AG09319 (cell line): ENCODE results near the gene JAK2.
A peak's percentile ranks its signal among the peaks of the same experiment; 100 is the strongest.
"Not testable (repeated sequence)": the region's sequence is repeated elsewhere in the genome, so short reads cannot be mapped to it uniquely, and the experiment has no call there.

Experiments used
- DNase-seq: peaks from one replicate; pipeline ENCODE4 v3.0.0-alpha.2; 2010; ENCODE audit warnings: low read depth; ENCODE audit errors: extremely low read depth
- TF ChIP-seq, protein P1 (sequence below): IDR thresholded peaks from 2 replicates; pipeline ENCODE4 v1.5.1; 2011; ENCODE audit warnings: low read depth, mild to moderate bottlenecking, inconsistent platforms, low read length, moderate library complexity

The JAK2 gene

DNA sequence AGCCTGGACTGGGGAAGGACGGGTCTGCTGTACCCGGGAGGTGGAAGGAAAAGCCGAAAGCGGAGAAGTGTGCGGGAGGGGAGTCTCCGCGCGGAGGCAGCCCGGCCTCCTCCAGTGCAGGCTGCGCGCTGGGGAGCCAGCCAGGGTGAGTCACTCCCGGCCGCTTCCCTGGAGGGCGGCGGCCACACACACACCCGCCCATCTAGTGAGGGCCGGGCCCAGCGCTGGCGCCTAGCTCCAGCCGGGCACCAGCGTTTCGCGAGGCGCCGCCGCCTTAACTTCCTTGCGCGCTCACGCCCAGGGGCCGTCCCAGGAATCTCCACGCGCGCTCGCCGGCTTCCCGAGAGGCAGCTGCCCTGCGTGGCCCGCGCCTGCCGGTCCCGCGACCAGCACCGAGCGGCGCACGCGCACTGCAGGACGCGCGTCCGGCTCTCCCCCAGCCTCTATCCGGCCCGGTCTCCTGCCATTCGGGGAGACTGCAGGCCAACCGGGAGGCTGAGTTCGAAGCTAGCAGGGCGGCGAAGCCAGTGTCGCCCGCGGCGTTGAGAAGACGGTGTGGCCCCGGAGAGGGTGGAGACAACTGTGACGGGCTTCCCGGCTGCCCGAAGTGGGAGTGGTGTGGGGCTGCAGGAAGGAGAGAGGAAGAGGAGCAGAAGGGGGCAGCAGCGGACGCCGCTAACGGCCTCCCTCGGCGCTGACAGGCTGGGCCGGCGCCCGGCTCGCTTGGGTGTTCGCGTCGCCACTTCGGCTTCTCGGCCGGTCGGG, at the start of gene JAK2:
JAK2 (plus strand) TSS at position 652 of the 765 bp plus-strand sequence. CDS start 36,716 bp downstream, outside the sequence.
- TF ChIP-seq, protein P1, sequence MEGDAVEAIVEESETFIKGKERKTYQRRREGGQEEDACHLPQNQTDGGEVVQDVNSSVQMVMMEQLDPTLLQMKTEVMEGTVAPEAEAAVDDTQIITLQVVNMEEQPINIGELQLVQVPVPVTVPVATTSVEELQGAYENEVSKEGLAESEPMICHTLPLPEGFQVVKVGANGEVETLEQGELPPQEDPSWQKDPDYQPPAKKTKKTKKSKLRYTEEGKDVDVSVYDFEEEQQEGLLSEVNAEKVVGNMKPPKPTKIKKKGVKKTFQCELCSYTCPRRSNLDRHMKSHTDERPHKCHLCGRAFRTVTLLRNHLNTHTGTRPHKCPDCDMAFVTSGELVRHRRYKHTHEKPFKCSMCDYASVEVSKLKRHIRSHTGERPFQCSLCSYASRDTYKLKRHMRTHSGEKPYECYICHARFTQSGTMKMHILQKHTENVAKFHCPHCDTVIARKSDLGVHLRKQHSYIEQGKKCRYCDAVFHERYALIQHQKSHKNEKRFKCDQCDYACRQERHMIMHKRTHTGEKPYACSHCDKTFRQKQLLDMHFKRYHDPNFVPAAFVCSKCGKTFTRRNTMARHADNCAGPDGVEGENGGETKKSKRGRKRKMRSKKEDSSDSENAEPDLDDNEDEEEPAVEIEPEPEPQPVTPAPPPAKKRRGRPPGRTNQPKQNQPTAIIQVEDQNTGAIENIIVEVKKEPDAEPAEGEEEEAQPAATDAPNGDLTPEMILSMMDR = peak; percentile 52
- DNase-seq = peak; percentile 83

DNA sequence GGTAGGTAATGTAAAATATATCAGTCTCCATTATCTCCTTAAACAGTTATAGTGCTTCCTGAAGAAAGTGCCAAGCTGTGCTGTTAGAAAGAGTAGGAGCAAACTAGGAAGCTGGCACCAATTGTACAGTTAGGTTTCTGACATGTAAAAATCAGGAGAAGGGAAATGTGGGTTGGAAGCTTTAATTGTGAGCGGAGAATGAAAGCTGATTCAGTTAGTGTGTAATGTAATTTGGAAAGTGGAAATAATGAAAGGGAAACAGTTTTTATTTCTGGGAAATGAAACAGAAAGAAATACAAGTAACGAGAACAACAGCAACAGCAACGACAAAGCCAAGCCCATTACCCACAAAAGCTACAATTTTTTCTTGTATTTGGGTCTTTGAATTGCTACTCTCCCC, 48.8 kb upstream of the JAK2 start:
- TF ChIP-seq, protein P1 = no peak
- DNase-seq = no peak

DNA sequence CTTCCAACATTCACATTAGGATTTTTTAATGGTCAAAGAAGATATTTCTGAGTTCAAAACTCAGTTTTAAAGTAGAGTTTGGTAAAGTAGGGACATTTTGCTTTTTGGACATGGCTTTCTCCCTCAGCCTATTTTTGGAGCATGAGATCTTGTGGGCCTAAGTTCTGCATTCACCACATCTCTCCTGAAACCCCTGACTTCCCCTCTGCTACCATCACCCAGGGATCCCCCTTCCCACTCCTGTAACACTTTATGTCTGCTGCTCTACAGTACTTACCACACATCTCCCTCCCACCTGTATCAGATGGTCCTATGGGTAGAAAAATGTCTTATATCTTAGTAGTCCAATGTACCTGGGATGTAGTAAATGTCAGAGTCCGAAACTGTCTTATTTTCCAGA, 48.2 kb upstream of the JAK2 start:
- TF ChIP-seq, protein P1 = no peak
- no peak for DNase-seq

DNA sequence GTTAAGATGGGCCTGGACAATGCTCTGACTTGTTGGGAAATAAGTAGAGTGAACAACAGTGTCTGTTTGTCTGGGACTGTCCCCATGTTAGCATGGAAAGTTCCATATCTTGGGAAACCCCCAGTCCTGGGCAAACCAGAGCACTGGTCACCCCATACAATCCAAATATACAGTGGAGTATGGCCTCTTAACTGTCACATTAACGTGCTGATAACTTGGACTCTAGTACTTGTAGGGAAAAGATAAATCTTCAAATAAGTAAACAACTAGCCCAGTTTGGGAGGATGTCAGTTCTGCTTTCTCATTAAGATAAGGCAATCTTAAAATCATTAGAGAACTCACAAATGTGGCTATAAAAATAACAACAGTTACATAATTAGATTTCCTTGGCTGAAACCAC, 47.6 kb upstream of the JAK2 start:
- TF ChIP-seq, protein P1 = no peak
- DNase-seq = no peak

DNA sequence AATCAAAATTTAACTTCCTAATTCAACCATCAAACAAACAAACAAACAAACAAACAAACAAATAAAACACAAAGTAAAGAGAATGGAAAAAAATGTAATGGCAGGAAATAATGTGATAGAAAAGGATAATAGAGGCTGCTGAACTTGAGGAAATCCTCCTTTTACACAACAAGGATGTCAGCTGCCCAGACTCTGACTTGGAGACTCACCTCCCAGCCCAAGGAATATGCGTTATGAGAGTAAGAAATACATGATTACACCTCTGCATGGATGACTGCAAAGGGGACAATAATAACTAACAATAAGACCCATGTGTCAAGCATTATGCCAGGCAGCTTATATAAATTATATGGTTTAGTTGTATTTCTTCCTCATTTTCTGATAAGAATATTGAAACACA, 46.6 kb upstream of the JAK2 start:
- no peak for DNase-seq
- TF ChIP-seq, protein P1 = no peak

DNA sequence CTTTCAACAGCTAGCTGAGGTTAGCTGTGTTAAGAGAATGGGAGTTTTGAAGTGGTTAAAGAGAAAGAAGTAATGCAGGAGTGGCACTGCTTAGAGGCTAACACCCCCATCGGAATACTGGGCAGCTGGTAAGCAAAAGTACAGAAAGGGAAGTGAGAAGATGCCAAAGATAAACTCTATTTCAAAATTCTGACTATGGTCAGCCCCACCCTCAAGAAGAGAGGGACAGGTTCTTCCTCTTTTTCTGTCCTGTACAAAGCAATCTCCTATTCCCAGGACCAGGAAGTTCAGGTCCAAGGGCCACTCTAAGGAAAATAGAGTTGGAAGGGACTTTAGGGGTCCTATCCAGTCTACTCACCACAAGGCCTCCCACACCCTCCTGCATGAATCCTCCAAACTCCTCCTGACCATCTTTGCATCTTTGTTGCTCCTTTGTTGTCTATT, 45.9 kb upstream of the JAK2 start:
- TF ChIP-seq, protein P1 = no peak
- no peak for DNase-seq

DNA sequence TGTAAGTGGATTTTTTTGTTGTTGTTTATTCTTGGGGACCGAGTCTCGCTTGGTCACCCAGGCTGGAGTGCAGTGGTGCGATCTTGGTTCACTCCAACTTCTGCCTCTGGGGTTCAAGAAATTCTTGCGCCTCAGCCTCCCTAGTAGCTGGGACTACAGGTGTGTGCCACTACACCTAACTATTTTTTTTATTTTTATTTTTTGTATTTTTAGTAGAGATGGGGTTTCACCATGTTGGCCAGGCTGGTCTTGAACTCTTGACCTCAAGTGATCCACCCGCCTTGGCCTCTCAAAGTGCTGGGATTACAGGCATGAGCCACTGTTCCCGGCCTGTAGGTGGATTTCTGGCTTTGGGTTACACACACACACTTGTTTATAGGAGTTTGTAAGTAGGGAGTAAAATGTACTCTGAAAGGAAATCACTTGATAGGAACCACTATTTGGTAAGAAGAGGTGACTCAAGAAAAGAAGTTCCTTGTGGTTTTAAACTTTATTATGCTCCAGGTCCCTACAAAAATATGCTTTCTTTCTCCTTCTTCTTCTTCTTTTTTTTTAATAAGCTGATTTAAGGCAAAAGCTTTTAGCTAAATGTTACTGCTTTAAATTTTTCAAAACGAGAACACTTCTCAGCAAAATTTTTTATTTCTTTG, 42.9 kb upstream of the JAK2 start:
- not testable (repeated sequence) for DNase-seq

DNA sequence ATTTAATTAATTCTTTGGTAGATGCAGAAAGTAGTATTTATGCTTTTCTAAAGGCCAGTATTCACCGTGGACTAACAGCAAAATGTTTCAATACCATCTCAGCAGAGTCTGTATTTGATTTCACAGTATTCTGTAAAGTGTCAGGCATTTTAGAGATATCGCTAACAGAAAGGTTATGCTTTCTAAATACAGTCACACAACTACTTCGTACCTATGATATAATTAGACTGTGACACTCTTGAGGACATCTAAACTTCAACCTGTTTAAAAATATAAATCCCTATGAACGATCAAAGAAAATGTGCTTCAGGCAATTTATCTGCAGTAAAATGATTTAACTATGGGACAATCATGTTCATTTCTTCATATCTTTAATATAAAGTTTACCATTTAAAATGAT, 41.7 kb upstream of the JAK2 start:
- no peak for DNase-seq
- TF ChIP-seq, protein P1 = no peak

DNA sequence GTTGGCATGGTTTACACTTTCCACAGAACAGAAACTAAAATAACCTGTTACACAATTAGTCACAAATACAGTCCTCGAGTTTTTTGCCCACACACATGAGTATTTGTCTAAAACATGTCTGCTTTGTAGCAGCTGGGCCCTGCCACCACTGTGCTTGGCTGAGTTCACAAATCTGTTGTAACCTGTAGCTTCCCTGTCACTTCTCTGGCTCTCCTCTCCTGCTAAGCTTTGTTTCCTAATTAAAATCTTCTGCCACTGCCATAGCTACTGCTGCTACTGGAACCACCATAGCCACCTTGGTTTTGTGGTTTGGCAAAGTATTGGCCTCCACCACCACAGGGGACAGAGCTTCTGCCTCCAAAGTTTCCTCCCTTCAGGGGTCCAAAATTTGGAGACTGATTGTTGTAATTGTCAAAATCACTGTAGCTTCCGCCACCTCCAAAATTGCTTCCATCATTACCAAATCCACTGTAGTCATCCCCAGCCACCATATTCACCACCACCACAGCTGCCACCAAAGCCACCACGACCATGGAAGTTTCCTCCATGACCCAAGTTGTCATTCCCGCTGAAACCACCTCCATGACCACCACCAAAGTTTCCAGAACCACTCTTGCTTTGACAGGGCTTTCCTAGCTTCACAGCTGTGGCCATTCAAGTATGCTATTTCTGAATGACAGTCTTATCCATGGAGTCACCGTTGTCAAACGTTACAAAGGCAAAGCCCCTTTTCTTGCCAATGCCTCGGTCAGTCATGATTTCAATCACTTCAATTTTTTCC, 40.5 kb upstream of the JAK2 start:
- DNase-seq = not testable (repeated sequence)
